ENCODE measurements around the gene SKAP1.

DNA sequence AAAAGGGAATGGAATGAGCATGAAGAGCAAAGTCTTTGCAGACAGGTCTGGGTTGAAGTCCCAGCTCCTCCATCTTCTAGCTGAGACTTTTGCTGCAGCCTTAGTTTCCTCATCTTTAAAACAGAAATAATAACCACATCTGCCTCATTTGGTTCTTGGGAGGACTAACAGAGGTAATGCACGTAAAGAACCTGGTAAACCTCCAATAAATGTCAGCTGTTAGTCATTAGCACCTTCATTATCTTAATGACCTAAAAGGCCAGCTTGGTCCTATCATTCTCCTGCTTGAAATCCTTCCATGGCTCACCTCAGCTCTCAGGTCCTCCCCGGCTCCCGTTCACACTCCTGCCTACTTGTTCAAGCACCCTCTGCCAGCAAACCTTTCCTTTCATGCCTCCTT lies 51.8 kb downstream of the SKAP1 start:
- TF ChIP-seq EZH2phosphoT487 (IDR thresholded peaks at IDR 0.05; ENCODE audit: unreplicated experiment) (no peak), EZH2 (IDR thresholded peaks at IDR 0.05; ENCODE audit: low read depth, unreplicated experiment) (no peak), POLR2AphosphoS5 (IDR thresholded peaks at IDR 0.05; ENCODE audit: low read depth) (no peak), CREB1 (CRISPR knock-in tag; IDR thresholded peaks at IDR 0.05; ENCODE audit: low read depth) (no peak)
- TF ChIP-seq, protein P1, sequence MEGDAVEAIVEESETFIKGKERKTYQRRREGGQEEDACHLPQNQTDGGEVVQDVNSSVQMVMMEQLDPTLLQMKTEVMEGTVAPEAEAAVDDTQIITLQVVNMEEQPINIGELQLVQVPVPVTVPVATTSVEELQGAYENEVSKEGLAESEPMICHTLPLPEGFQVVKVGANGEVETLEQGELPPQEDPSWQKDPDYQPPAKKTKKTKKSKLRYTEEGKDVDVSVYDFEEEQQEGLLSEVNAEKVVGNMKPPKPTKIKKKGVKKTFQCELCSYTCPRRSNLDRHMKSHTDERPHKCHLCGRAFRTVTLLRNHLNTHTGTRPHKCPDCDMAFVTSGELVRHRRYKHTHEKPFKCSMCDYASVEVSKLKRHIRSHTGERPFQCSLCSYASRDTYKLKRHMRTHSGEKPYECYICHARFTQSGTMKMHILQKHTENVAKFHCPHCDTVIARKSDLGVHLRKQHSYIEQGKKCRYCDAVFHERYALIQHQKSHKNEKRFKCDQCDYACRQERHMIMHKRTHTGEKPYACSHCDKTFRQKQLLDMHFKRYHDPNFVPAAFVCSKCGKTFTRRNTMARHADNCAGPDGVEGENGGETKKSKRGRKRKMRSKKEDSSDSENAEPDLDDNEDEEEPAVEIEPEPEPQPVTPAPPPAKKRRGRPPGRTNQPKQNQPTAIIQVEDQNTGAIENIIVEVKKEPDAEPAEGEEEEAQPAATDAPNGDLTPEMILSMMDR (conservative IDR thresholded peaks at IDR 0.05; ENCODE audit: low read depth in 2 of 2) = no peak
- TF ChIP-seq, protein P2, sequence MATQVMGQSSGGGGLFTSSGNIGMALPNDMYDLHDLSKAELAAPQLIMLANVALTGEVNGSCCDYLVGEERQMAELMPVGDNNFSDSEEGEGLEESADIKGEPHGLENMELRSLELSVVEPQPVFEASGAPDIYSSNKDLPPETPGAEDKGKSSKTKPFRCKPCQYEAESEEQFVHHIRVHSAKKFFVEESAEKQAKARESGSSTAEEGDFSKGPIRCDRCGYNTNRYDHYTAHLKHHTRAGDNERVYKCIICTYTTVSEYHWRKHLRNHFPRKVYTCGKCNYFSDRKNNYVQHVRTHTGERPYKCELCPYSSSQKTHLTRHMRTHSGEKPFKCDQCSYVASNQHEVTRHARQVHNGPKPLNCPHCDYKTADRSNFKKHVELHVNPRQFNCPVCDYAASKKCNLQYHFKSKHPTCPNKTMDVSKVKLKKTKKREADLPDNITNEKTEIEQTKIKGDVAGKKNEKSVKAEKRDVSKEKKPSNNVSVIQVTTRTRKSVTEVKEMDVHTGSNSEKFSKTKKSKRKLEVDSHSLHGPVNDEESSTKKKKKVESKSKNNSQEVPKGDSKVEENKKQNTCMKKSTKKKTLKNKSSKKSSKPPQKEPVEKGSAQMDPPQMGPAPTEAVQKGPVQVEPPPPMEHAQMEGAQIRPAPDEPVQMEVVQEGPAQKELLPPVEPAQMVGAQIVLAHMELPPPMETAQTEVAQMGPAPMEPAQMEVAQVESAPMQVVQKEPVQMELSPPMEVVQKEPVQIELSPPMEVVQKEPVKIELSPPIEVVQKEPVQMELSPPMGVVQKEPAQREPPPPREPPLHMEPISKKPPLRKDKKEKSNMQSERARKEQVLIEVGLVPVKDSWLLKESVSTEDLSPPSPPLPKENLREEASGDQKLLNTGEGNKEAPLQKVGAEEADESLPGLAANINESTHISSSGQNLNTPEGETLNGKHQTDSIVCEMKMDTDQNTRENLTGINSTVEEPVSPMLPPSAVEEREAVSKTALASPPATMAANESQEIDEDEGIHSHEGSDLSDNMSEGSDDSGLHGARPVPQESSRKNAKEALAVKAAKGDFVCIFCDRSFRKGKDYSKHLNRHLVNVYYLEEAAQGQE (IDR thresholded peaks at IDR 0.05; ENCODE audit: unreplicated experiment) = no peak

Data from GM23338 (cell line).